Panc1 (cell line): ENCODE measurements around the gene SCGB3A1. TPM values are rescaled to one million over a fixed set of nuclear protein-coding genes. Genes with fewer than 3 reads are reported as not detected.

Source experiments
- ATAC-seq: fragments of 200-7000 bp; cut with Tn5 transposase; 2 replicates; pipeline ENCODE4 v1.9.1; 2020; ENCODE audit warnings: mild to moderate bottlenecking, moderate library complexity
- BruUV-seq: library from RNA; stranded (reverse); fragments of 400-500 nt; replicated peaks from 2 replicates; lab custom pipeline; 2021; lab: Mats Ljungman, UMichigan
- CTCF ChIA-PET: fragments of 300-600 bp; sonication (Branson Sonifier 250); formaldehyde crosslinking; loops from one replicate; lab custom pipeline; 2022; ENCODE audit warnings: antibody characterized with exemption; lab: Charles Lee
- POLR2A ChIA-PET: fragments of 300-600 bp; sonication (Branson Sonifier 250); formaldehyde crosslinking; loops from one replicate; lab custom pipeline; 2022; ENCODE audit warnings: antibody characterized with exemption; lab: Charles Lee
- DNase-seq: peaks from one replicate; pipeline ENCODE4 v3.0.0-alpha.2; 2010; ENCODE audit warnings: low read depth, low spot score
- H3K27ac ChIP-seq: 2 replicates; pipeline ENCODE4 v1.5.1; 2011; ENCODE audit warnings: mild to moderate bottlenecking, low read length, inconsistent platforms
- H3K27me3 ChIP-seq: fragments of 200-500 bp; sonication (Bioruptor generic); 2 replicates; pipeline ENCODE4 v1.6.0; 2014; ENCODE audit warnings: low read length, inconsistent platforms; ENCODE audit not compliant: control insufficient read depth, insufficient read depth
- H3K36me3 ChIP-seq: fragments of 200-500 bp; sonication (Bioruptor generic); 2 replicates; pipeline ENCODE4 v1.5.1; 2014; ENCODE audit warnings: inconsistent platforms, mild to moderate bottlenecking, low read length, moderate library complexity; ENCODE audit not compliant: control insufficient read depth, insufficient read depth
- H3K4me1 ChIP-seq: 2 replicates; pipeline ENCODE4 v1.5.1; 2011; ENCODE audit warnings: inconsistent platforms, mild to moderate bottlenecking, low read length, moderate library complexity; ENCODE audit not compliant: control insufficient read depth, insufficient read depth
- H3K4me3 ChIP-seq, 2 experiments: 2 replicates each; pipeline ENCODE4 v1.5.1; 2011 to 2012; ENCODE audit warnings: low read depth in 2 of 2, low read length in 2 of 2, mild to moderate bottlenecking in 2 of 2, inconsistent platforms in 1 of 2, moderate library complexity in 1 of 2
- H3K9me3 ChIP-seq: fragments of 200-500 bp; sonication (Bioruptor generic); 2 replicates; pipeline ENCODE4 v1.5.1; 2014; ENCODE audit warnings: low read depth, mild to moderate bottlenecking, inconsistent platforms, low read length, moderate library complexity; ENCODE audit not compliant: control insufficient read depth, insufficient read depth
- POLR2AphosphoS5 ChIP-seq: IDR thresholded peaks from 2 replicates; pipeline ENCODE4 v1.6.1; 2012; ENCODE audit warnings: mild to moderate bottlenecking, low read depth, low read length, moderate library complexity
- REST ChIP-seq, 2 experiments: IDR thresholded peaks; 2 replicates each; pipeline ENCODE4 v1.6.1; 2011 to 2012; ENCODE audit warnings: low read depth in 2 of 2, control low read depth in 1 of 2, low read length in 1 of 2, mild to moderate bottlenecking in 1 of 2, moderate library complexity in 1 of 2; ENCODE audit not compliant: insufficient read depth in 1 of 2
- SIN3A ChIP-seq: IDR thresholded peaks from 2 replicates; pipeline ENCODE4 v1.6.1; 2012; ENCODE audit warnings: low read depth, mild to moderate bottlenecking, low read length, moderate library complexity, borderline replicate concordance; ENCODE audit not compliant: insufficient read depth
- TCF7L2 ChIP-seq: IDR thresholded peaks from 2 replicates; pipeline ENCODE4 v1.6.1; 2011; ENCODE audit warnings: mild to moderate bottlenecking, low read depth, low read length, inconsistent platforms
- in situ Hi-C: cut with HindIII; loops from 2 replicates; pipeline ENCODE4 v1.10.0; 2016; ENCODE audit warnings: low sequenced_read_pairs, low pct_unique_long_range_greater_than_20kb
- intact Hi-C: fragments of 100-400 bp; cut with micrococcal nuclease; formaldehyde crosslinking; loops from one replicate; pipeline ENCODE4 v1.10.0; 2022; ENCODE audit not compliant: unreplicated experiment
- total RNA-seq: library from RNA; stranded (reverse); gene quantifications from one replicate; pipeline ENCODE4 v1.2.1, GENCODE V29; 2021; ENCODE audit not compliant: unreplicated experiment
- TF ChIP-seq, protein P1 (sequence below): fragments of 450-650 bp; IDR thresholded peaks from 2 replicates; pipeline ENCODE4 v1.5.1; 2017; ENCODE audit warnings: mild to moderate bottlenecking

Gene SCGB3A1
- total RNA-seq, 1 experiment from 2014 or later: not detected

DNA sequence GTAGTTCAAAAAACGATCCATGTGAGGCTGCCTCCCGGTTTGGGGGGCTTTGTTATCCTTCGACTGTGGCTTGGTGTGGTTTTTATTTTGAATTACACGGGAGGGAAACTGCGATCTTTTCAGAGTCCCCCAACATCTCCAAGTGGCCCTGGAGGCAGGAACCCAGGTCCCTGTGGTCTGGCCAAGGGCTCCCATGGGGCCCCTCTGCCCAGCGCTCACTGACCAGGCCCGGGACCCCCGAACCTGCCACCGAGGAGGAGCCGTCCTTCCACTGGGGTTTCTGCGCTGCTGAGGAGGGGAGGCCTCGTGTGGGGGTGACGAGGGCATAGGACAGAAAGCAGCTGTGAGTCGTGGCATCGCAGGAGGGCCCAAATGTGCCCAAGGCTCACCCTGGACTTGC lies 18.1 kb upstream of the SCGB3A1 start:
- H3K4me1 ChIP-seq: no peaks in the 10 kb centered on the region
- H3K27me3 ChIP-seq: no peaks in the 10 kb centered on the region
- BruUV-seq: no TSS peak
- TF ChIP-seq REST (IDR thresholded peaks at IDR 0.05; ENCODE audit: insufficient read depth in 1 of 2, low read depth in 2 of 2, low read length in 1 of 2) (no peak), SIN3A (no peak), TCF7L2 (no peak), POLR2AphosphoS5 (no peak)
- TF ChIP-seq, protein P1, sequence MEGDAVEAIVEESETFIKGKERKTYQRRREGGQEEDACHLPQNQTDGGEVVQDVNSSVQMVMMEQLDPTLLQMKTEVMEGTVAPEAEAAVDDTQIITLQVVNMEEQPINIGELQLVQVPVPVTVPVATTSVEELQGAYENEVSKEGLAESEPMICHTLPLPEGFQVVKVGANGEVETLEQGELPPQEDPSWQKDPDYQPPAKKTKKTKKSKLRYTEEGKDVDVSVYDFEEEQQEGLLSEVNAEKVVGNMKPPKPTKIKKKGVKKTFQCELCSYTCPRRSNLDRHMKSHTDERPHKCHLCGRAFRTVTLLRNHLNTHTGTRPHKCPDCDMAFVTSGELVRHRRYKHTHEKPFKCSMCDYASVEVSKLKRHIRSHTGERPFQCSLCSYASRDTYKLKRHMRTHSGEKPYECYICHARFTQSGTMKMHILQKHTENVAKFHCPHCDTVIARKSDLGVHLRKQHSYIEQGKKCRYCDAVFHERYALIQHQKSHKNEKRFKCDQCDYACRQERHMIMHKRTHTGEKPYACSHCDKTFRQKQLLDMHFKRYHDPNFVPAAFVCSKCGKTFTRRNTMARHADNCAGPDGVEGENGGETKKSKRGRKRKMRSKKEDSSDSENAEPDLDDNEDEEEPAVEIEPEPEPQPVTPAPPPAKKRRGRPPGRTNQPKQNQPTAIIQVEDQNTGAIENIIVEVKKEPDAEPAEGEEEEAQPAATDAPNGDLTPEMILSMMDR: no peak
- no peak overlapping the region for H3K27ac ChIP-seq
- in situ Hi-C loops (no loop called here), intact Hi-C loops (no loop called here)
- no peaks in the 10 kb centered on the region for H3K36me3 ChIP-seq
- H3K4me3 ChIP-seq: no peak overlapping the region
- POLR2A ChIA-PET: no interaction called here
- DNase-seq (no peak), ATAC-seq (no peak)
- CTCF ChIA-PET: no interaction called here
- no peaks in the 10 kb centered on the region for H3K9me3 ChIP-seq

DNA sequence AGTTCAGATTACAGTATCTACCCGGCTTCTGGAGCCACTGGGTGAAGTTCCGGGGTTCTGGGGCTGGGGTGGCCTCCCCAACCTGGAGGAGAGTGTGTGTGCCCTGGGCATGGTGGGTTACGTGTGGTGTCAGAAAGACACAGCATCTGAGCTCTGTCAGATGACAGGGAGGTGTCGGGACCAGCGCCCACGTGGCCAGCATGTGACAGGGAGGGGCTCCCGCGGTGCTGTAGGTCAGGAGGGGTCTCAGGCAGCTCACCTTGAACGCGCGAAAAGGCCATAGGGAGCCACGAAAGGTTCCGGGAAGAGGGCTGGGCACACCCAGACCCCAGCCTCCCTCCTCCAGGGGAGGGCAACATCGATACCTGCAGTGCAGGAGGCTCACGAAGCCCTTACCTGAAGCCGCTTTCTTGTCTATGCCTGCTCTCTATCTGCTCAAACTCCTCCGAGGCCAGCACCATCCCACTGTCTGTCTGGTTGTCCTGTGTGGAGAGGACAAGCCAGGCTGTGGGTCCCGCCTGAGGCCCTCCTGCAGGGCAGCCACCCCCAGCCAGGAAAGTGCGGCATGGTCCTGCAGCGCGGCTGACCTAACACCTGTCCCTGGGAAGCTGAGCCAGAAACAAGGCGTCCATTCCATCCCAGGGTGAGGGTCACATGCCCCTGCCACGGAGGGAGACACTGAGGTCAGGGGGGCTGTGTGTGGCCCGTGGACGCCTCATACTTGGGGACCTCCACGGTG lies 17.4 kb upstream of the SCGB3A1 start:
- Histone ChIP-seq H3K36me3 (no peaks in the 10 kb centered on the region), H3K4me1 (no peaks in the 10 kb centered on the region), H3K27me3 (no peaks in the 10 kb centered on the region), H3K27ac (no peak overlapping the region), H3K9me3 (no peaks in the 10 kb centered on the region), H3K4me3 (no peak overlapping the region)
- ATAC-seq (no peak), DNase-seq (no peak)
- TF ChIP-seq REST (IDR thresholded peaks at IDR 0.05; ENCODE audit: insufficient read depth in 1 of 2, low read depth in 2 of 2, low read length in 1 of 2): no peak
- TF ChIP-seq POLR2AphosphoS5: no peak
- TF ChIP-seq, protein P1: no peak
- TF ChIP-seq SIN3A: no peak
- TF ChIP-seq TCF7L2: no peak
- in situ Hi-C loops: no loop called here
- intact Hi-C loops: no loop called here
- ChIA-PET POLR2A (no interaction called here), CTCF (no interaction called here)
- BruUV-seq: no TSS peak
